Naive thymus-derived CD4-positive, alpha-beta T cell (primary cell): ENCODE measurements around the gene SORCS2. TPM values are rescaled to one million over a fixed set of nuclear protein-coding genes. Genes with fewer than 3 reads are reported as not detected.

Experiments used
- ATAC-seq: fragments of 150-1000 bp; cut with Tn5 transposase; 2 replicates; pipeline ENCODE4 v1.10.0; 2021; ENCODE audit warnings: mild to moderate bottlenecking, moderate library complexity
- CTCF ChIA-PET: fragments of 350-600 bp; sonication (Branson Sonifier 250); formaldehyde crosslinking; loops from one replicate; lab custom pipeline; 2021; ENCODE audit warnings: antibody characterized with exemption; lab: Charles Lee
- POLR2A ChIA-PET: fragments of 350-600 bp; sonication (Branson Sonifier 250); formaldehyde crosslinking; loops from one replicate; lab custom pipeline; 2021; ENCODE audit warnings: antibody characterized with exemption, inconsistent platforms; lab: Charles Lee
- DNase-seq, 9 donors: peaks; one replicate each; pipeline versions ENCODE4 v3.0.0 to v3.0.0-alpha.2; 2020 to 2022; ENCODE audit warnings: mixed read lengths in 1 of 9
- H3K27ac ChIP-seq: one replicate; pipeline ENCODE4 v1.7.0; 2013; ENCODE audit warnings: mild to moderate bottlenecking, low read depth, low read length, moderate library complexity
- H3K27me3 ChIP-seq, 2 donors: one replicate each; pipeline ENCODE4 v1.7.0; 2013; ENCODE audit warnings: low read length in 2 of 2, mild to moderate bottlenecking in 2 of 2, moderate library complexity in 2 of 2; ENCODE audit not compliant: control insufficient read depth in 2 of 2, insufficient read depth in 2 of 2
- H3K36me3 ChIP-seq, 3 experiments: 1 replicate in 2 of 3; 2 replicates in 1 of 3; pipeline ENCODE4 v1.7.0; 2013; ENCODE audit warnings: low read length in 3 of 3, mild to moderate bottlenecking in 3 of 3, moderate library complexity in 1 of 3; ENCODE audit not compliant: insufficient read depth in 3 of 3, control insufficient read depth in 2 of 3
- H3K4me1 ChIP-seq, 2 donors: one replicate each; pipeline ENCODE4 v1.7.0; 2013; ENCODE audit warnings: low read length in 2 of 2, mild to moderate bottlenecking in 2 of 2, moderate library complexity in 1 of 2; ENCODE audit not compliant: control insufficient read depth in 2 of 2, insufficient read depth in 2 of 2
- H3K4me3 ChIP-seq: 2 replicates; pipeline ENCODE4 v1.7.0; 2013; ENCODE audit warnings: mild to moderate bottlenecking, low read length
- H3K9me3 ChIP-seq, 3 experiments: 1 replicate in 2 of 3; 2 replicates in 1 of 3; pipeline ENCODE4 v1.7.0; 2013; ENCODE audit warnings: low read length in 3 of 3; ENCODE audit not compliant: control insufficient read depth in 2 of 3
- H3K27ac Mint-ChIP-seq, 9 donors: one replicate each; pipeline ENCODE4 v1.8.0; 2020 to 2022; ENCODE audit warnings: mixed read lengths in 9 of 9, mild to moderate bottlenecking in 8 of 9, moderate library complexity in 5 of 9, inconsistent platforms in 2 of 9
- H3K27me3 Mint-ChIP-seq, 5 donors: one replicate each; pipeline ENCODE4 v1.8.0; 2021 to 2022; ENCODE audit warnings: mixed read lengths in 5 of 5, mild to moderate bottlenecking in 1 of 5
- H3K36me3 Mint-ChIP-seq, 5 donors: one replicate each; pipeline ENCODE4 v1.8.0; 2020 to 2022; ENCODE audit warnings: mixed read lengths in 5 of 5, mild to moderate bottlenecking in 3 of 5, inconsistent platforms in 1 of 5
- H3K4me1 Mint-ChIP-seq, 7 donors: one replicate each; pipeline ENCODE4 v1.8.0; 2020 to 2022; ENCODE audit warnings: mixed read lengths in 7 of 7, mild to moderate bottlenecking in 3 of 7, inconsistent platforms in 1 of 7
- H3K4me3 Mint-ChIP-seq, 10 donors: one replicate each; pipeline ENCODE4 v1.8.0; 2020 to 2022; ENCODE audit warnings: mild to moderate bottlenecking in 10 of 10, mixed read lengths in 10 of 10, moderate library complexity in 6 of 10, inconsistent platforms in 2 of 10
- H3K9me3 Mint-ChIP-seq, 11 donors: one replicate each; pipeline ENCODE4 v1.8.0; 2020 to 2022; ENCODE audit warnings: mixed read lengths in 11 of 11, mild to moderate bottlenecking in 4 of 11, inconsistent platforms in 1 of 11, moderate library complexity in 1 of 11
- intact Hi-C, 2 donors: fragments of 100-400 bp; cut with micrococcal nuclease; formaldehyde crosslinking; loops; one replicate each; pipeline ENCODE4 v1.15.1; 2023
- polyA plus RNA-seq, 2 donors: library from polyadenylated mRNA; unstranded; fragments of 300-500 nt; fragmentation: Illumina TruSeq; gene quantifications; one replicate each; pipeline ENCODE4 v1.2.3, GENCODE V29; 2021
- total RNA-seq, 6 experiments: library from RNA in 5 of 6; stranded (reverse) in 5 of 6; gene quantifications; 1 replicate in 5 of 6; 2 replicates in 1 of 6; pipeline ENCODE4 v1.2.3 and lab custom pipeline; 2021 to 2026

The SORCS2 gene
- total and polyA plus RNA-seq, 7 experiments from 2014 or later: 0.10 TPM; not detected in 6

DNA sequence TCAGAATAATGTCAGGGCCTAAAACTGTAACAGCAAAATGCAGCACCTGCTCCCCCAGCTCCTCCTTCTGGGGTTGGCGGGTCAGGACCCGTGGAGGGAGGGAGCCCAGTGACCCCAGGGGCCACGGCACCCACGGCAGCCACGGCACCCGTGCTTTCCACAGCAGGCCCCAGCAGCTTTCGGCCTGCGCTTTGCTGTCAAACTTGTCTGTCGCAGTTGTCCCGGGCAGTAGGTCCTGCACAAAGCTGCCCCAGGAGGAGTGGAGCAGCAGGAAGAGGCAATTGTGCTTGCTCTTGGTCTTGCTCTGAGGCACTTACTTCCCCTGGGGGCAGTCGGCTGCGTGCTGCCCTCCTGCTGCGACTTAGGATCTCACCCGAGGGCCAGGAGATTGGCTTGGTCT lies 563.7 kb downstream of the SORCS2 start:
- Mint-ChIP-seq H3K36me3 (peaks cover 0 to 7% (median 4%) of the 10 kb centered on the region in 5 donors), H3K4me3 (no peak overlapping the region), H3K27me3 (no peaks in the 10 kb centered on the region), H3K9me3 (peaks cover 0 to 5% (median 0%) of the 10 kb centered on the region in 11 donors), H3K27ac (peak overlapping the region in 1 of 9 donors; percentile 58), H3K4me1 (peaks cover 10 to 40% (median 26%) of the 10 kb centered on the region in 7 donors)
- intact Hi-C loops: loop anchor here (5.0 to 10.0 kb wide), 5 partner anchors 39 to 974 kb away; partner anchors contain the start of genes ABLIM2 (in 1 of the 2), ACOX3 (in 1 of the 2), KIAA0232 (in 1 of the 2) and TRMT44 (in 1 of the 2)
- Histone ChIP-seq H3K27ac (no peak overlapping the region), H3K4me1 (peaks cover 18 to 22% of the 10 kb centered on the region in 2 donors), H3K27me3 (no peaks in the 10 kb centered on the region), H3K4me3 (no peak overlapping the region), H3K9me3 (no peaks in the 10 kb centered on the region), H3K36me3 (no peaks in the 10 kb centered on the region)
- POLR2A ChIA-PET: interaction anchor here (0.9 kb wide), 1 partner anchor 20 kb away, joined by 3 read pairs; no protein-coding TSS in a partner anchor
- no peak for ATAC-seq
- CTCF ChIA-PET: no interaction called here
- no peak for DNase-seq

- no peak overlapping the region for H3K27ac ChIP-seq
- H3K9me3 ChIP-seq: no peaks in the 10 kb centered on the region
- H3K4me1 ChIP-seq: peaks cover 18 to 29% of the 10 kb centered on the region in 2 donors
- no peak for DNase-seq
- no peaks in the 10 kb centered on the region for H3K27me3 ChIP-seq
- H3K36me3 ChIP-seq: no peaks in the 10 kb centered on the region
- peaks cover 0 to 5% (median 4%) of the 10 kb centered on the region in 5 donors for H3K36me3 Mint-ChIP-seq
- peak overlapping the region in 8 of 9 donors; percentile 21 to 99 (median 70) for H3K27ac Mint-ChIP-seq
- POLR2A ChIA-PET: interaction anchor here (3.1 kb wide), 1 partner anchor 8 kb away, joined by 15 read pairs; no protein-coding TSS in a partner anchor
- peaks cover 0 to 5% (median 0%) of the 10 kb centered on the region in 11 donors for H3K9me3 Mint-ChIP-seq
- H3K27me3 Mint-ChIP-seq: no peaks in the 10 kb centered on the region
- H3K4me3 Mint-ChIP-seq: no peak overlapping the region
- CTCF ChIA-PET: interaction anchor here (6.4 kb wide), 1 partner anchor 46 kb away, joined by 33 read pairs; no protein-coding TSS in a partner anchor
- peaks cover 10 to 43% (median 32%) of the 10 kb centered on the region in 7 donors for H3K4me1 Mint-ChIP-seq
- no peak overlapping the region for H3K4me3 ChIP-seq
- no peak for ATAC-seq
- intact Hi-C loops: loop anchor here (5.0 to 10.0 kb wide), 5 partner anchors 39 to 974 kb away; partner anchors contain the start of genes ABLIM2 (in 1 of the 2), ACOX3 (in 1 of the 2), KIAA0232 (in 1 of the 2) and TRMT44 (in 1 of the 2)
Observed at GRCh38 chr4:7756561-7757355, 564.4 kb downstream of the SORCS2 start.

DNA sequence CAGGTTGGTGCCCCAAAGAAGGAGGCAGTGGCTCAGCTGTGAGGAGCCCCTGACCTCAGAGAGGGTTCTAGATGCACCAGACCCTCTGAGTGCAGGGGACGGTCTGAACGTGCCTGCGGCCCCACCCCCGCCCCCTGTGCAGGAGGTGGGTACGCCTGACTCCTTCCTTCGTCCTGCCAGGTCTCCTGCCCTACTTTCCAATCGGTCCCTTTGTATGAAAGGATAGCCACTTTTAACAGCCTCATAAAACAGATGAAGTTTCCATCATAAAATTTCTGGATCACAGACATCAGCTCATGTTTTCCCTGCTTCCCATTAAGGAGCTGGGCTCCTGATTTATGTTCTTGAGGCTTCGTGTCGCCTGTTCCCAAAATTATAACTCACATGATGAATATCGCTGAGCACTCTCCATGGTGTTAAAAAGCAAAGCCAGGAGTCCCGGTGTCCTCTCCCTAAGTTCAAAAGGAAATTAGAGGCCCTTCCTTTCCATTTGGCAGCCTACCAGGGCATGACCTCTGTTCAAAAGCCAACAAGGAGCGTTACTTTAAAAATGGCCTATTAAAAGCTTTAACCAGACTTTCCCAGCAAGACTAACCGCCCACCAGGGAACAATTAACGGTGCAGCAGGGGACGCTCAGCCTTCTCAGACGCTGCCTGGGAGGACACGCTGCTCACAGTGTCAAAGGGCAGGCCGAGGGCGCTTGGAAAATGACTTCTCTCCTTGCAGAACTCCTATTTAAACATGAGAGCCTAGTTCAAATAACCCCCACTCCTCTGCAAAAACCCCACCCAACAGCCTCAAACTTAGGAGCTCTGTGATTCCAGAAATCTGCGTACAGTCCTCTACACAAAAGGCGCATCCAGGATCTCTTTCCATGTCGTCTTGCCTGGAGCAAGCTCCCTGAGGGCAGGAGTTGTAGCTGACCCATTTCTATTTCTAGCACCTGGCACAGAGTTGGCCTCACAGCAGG lies 565.4 kb downstream of the SORCS2 start:
- no peak overlapping the region for H3K4me3 ChIP-seq
- intact Hi-C loops: loop anchor here (5.0 to 10.0 kb wide), 5 partner anchors 40 to 975 kb away; partner anchors contain the start of genes ABLIM2 (in 1 of the 2), ACOX3 (in 1 of the 2), KIAA0232 (in 1 of the 2) and TRMT44 (in 1 of the 2)
- peak overlapping the region; percentile 84 for H3K27ac ChIP-seq
- H3K36me3 Mint-ChIP-seq: peaks cover 0 to 10% (median 4%) of the 10 kb centered on the region in 5 donors
- peak overlapping the region; percentile 85 to 100 (median 96) for H3K27ac Mint-ChIP-seq
- peaks cover 0 to 3% (median 0%) of the 10 kb centered on the region in 11 donors for H3K9me3 Mint-ChIP-seq
- H3K27me3 Mint-ChIP-seq: no peaks in the 10 kb centered on the region
- peak overlapping the region in 6 of 10 donors; percentile 19 to 94 (median 62) for H3K4me3 Mint-ChIP-seq
- peaks cover 11 to 49% (median 37%) of the 10 kb centered on the region in 7 donors for H3K4me1 Mint-ChIP-seq
- no peaks in the 10 kb centered on the region for H3K27me3 ChIP-seq
- H3K36me3 ChIP-seq: no peaks in the 10 kb centered on the region
- no peaks in the 10 kb centered on the region for H3K9me3 ChIP-seq
- DNase-seq (no peak), ATAC-seq (no peak)
- peaks cover 18 to 30% of the 10 kb centered on the region in 2 donors for H3K4me1 ChIP-seq
- POLR2A ChIA-PET: interaction anchor here (1.0 to 3.1 kb wide), 3 partner anchors 9 to 13 kb away, joined by 6 to 15 read pairs (median 15); no protein-coding TSS in a partner anchor
- CTCF ChIA-PET: interaction anchor here (1.5 to 6.4 kb wide), 2 partner anchors 13 to 44 kb away, joined by 3 to 33 read pairs; no protein-coding TSS in a partner anchor

DNA sequence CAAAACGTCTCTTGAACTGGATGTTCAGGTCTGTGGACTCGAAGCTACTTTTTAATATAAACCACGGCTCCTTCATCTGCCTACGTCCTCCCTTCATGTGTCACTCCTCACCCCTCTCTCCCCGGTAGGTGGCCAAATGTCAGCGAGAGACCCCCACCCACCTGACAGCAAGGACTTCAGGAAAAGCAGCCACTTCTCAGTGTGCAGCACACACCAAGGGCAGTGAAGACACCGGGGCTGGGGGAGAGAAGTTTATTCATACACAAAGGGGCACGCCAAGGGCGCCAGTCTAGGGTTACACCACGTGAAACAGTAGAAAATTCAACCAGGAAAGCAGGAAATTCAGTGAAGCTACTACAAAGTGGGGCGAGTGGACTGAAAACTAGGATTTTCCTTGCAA lies 566.1 kb downstream of the SORCS2 start:
- CTCF ChIA-PET: interaction anchor here (1.5 to 6.4 kb wide), 2 partner anchors 12 to 44 kb away, joined by 3 to 33 read pairs; no protein-coding TSS in a partner anchor
- DNase-seq (no peak), ATAC-seq (no peak)
- H3K27me3 Mint-ChIP-seq: no peaks in the 10 kb centered on the region
- Histone ChIP-seq H3K4me3 (no peak overlapping the region), H3K36me3 (no peaks in the 10 kb centered on the region), H3K27ac (peak overlapping the region; percentile 84), H3K4me1 (peaks cover 18 to 30% of the 10 kb centered on the region in 2 donors), H3K9me3 (no peaks in the 10 kb centered on the region), H3K27me3 (no peaks in the 10 kb centered on the region)
- peaks cover 11 to 49% (median 37%) of the 10 kb centered on the region in 7 donors for H3K4me1 Mint-ChIP-seq
- peak overlapping the region; percentile 85 to 100 (median 96) for H3K27ac Mint-ChIP-seq
- peak overlapping the region; percentile 19 to 94 (median 60) for H3K4me3 Mint-ChIP-seq
- peaks cover 0 to 13% (median 4%) of the 10 kb centered on the region in 5 donors for H3K36me3 Mint-ChIP-seq
- peaks cover 0 to 3% (median 0%) of the 10 kb centered on the region in 11 donors for H3K9me3 Mint-ChIP-seq
- intact Hi-C loops: loop anchor here (5.0 to 10.0 kb wide), 5 partner anchors 41 to 976 kb away; partner anchors contain the start of genes ABLIM2 (in 1 of the 2), ACOX3 (in 1 of the 2), KIAA0232 (in 1 of the 2) and TRMT44 (in 1 of the 2)
- POLR2A ChIA-PET: interaction anchor here (1.0 to 3.1 kb wide), 3 partner anchors 9 to 14 kb away, joined by 6 to 15 read pairs (median 15); no protein-coding TSS in a partner anchor

GRCh38 chr4:7759216-7759615 lies 566.9 kb downstream of the SORCS2 start:
- Histone ChIP-seq H3K4me3 (peak overlapping the region; percentile 46), H3K27ac (peak overlapping the region; percentile 84), H3K36me3 (peaks cover 0 to 4% (median 0%) of the 10 kb centered on the region in 3 experiments), H3K9me3 (no peaks in the 10 kb centered on the region), H3K27me3 (no peaks in the 10 kb centered on the region), H3K4me1 (peaks cover 18 to 30% of the 10 kb centered on the region in 2 donors)
- peak; percentile 91 for ATAC-seq
- Mint-ChIP-seq H3K4me1 (peaks cover 11 to 49% (median 37%) of the 10 kb centered on the region in 7 donors), H3K27ac (peak overlapping the region; percentile 89 to 100 (median 96)), H3K9me3 (peaks cover 0 to 3% (median 0%) of the 10 kb centered on the region in 11 donors), H3K27me3 (no peaks in the 10 kb centered on the region), H3K36me3 (peaks cover 0 to 21% (median 4%) of the 10 kb centered on the region in 5 donors), H3K4me3 (peak overlapping the region; percentile 77 to 94 (median 84))
- intact Hi-C loops: loop anchor here (1.0 to 10.0 kb wide), 10 partner anchors 10 to 977 kb away; partner anchors contain the start of genes ABLIM2 (in 1 of the 2), ACOX3 (in 1 of the 2), AFAP1 (in 1 of the 2) and KIAA0232 (in 1 of the 2)
- peak in 8 of 9 donors; percentile 60 to 82 (median 79) for DNase-seq
- ChIA-PET POLR2A (interaction anchor here (1.0 to 3.1 kb wide), 5 partner anchors 8 to 681 kb away, joined by 3 to 15 read pairs (median 6); partner anchors contain the start of genes ACOX3 and TRMT44), CTCF (interaction anchor here (0.6 to 6.4 kb wide), 3 partner anchors 12 to 401 kb away, joined by 3 to 33 read pairs (median 3); no protein-coding TSS in a partner anchor)
